Tibial nerve (tissue), 3 donors: ENCODE measurements around the gene DCDC2C.

Source experiments
- POLR2A ChIP-seq, 2 donors: fragments of 450-650 bp; IDR thresholded peaks; one replicate each; pipeline ENCODE4 v1.6.1; 2017; ENCODE audit warnings: antibody characterized with exemption in 2 of 2, mild to moderate bottlenecking in 2 of 2, moderate library complexity in 2 of 2
- TF ChIP-seq, protein P1 (sequence below), 5 experiments: fragments of 200-600 bp in 3 of 5; fragments of 450-650 bp in 2 of 5; sonication (generic) in 3 of 5; IDR thresholded peaks; one replicate each; pipeline ENCODE4 v1.5.1; 2016 to 2019; ENCODE audit warnings: antibody characterized with exemption in 5 of 5, mild to moderate bottlenecking in 3 of 5, moderate library complexity in 2 of 5

DNA sequence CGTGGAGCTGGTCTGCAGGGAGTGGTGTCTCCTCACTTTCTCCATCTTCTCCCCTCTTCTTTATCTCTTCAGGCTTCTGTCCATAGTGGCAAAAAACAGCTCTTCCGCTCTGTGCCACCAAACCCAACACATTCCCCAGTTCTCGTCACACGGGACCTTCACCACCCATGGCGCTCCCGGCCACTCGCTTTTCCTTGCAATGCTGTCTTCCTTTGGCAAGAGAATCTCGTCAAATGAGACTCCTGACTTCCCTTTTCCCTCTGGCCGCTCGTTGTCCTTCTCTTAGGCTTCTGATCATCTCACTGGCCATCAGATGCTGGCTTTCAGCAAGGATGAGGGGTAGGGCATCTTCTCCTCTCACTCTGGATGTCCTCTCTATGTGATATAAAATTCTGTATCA, 72.9 kb downstream of the DCDC2C start:
- TF ChIP-seq, protein P1, sequence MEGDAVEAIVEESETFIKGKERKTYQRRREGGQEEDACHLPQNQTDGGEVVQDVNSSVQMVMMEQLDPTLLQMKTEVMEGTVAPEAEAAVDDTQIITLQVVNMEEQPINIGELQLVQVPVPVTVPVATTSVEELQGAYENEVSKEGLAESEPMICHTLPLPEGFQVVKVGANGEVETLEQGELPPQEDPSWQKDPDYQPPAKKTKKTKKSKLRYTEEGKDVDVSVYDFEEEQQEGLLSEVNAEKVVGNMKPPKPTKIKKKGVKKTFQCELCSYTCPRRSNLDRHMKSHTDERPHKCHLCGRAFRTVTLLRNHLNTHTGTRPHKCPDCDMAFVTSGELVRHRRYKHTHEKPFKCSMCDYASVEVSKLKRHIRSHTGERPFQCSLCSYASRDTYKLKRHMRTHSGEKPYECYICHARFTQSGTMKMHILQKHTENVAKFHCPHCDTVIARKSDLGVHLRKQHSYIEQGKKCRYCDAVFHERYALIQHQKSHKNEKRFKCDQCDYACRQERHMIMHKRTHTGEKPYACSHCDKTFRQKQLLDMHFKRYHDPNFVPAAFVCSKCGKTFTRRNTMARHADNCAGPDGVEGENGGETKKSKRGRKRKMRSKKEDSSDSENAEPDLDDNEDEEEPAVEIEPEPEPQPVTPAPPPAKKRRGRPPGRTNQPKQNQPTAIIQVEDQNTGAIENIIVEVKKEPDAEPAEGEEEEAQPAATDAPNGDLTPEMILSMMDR (IDR thresholded peaks at IDR 0.05), result no peak
- TF ChIP-seq POLR2A (IDR thresholded peaks at IDR 0.05), result no peak
